Smooth muscle cell of the coronary artery (primary cell): ENCODE data around the gene STRA6. TPM values are rescaled to one million over a fixed set of nuclear protein-coding genes. Genes with fewer than 3 reads are reported as not detected.

Experiments used
- total RNA-seq: library from RNA; depleted of rRNA; stranded (reverse); fragments of >200 nt; gene quantifications from 2 replicates; pipeline ENCODE4 v1.2.3, GENCODE V29; 2014; ENCODE audit warnings: low replicate concordance

Gene STRA6
- 26.2 TPM in 1 of 2 replicates, not detected in the other for total RNA-seq

GRCh38 chr15:74202452-74203401, at the start of gene STRA6:
Gene STRA6, minus strand, starts transcription at chr15:74202787. Its CDS starts 520 bp downstream, at chr15:74202267.

GRCh38 chr15:74235962-74236361, 33.4 kb upstream of the STRA6 start, which contains the start of gene CCDC33:
Gene CCDC33, plus strand, starts transcription at chr15:74236326. Its CDS starts 394 bp downstream, at chr15:74236720.

GRCh38 chr15:74173380-74174218, 29.0 kb downstream of the STRA6 start, which contains the start of gene ISLR:
Gene ISLR, plus strand, starts transcription at chr15:74173710. Its CDS starts 1,149 bp downstream, at chr15:74174859.

GRCh38 chr15:74130155-74130848, 72.3 kb downstream of the STRA6 start, which contains the start of gene ISLR2:
Gene ISLR2, plus strand, starts transcription at chr15:74130586. Its CDS starts 2,169 bp downstream, at chr15:74132755.

Other genes starting within 250 kb of the STRA6 start
- gene STOML1, start 210.5 kb downstream of the STRA6 start, total RNA-seq, result 7.8 and 18.5 TPM in 2 replicates
- 10.9 and 20.4 TPM in 2 replicates for gene PML, start 208.1 kb downstream of the STRA6 start, total RNA-seq
- gene GOLGA6A, start 120.2 kb downstream of the STRA6 start, total RNA-seq, result not detected in 2 replicates
- gene ISLR2, start 72.2 kb downstream of the STRA6 start, total RNA-seq, result 0.08 TPM in 1 of 2 replicates, not detected in the other
- gene ISLR, start 29.1 kb downstream of the STRA6 start, total RNA-seq, result 44.8 and 87.3 TPM in 2 replicates
- 0.60 TPM in 1 of 2 replicates, not detected in the other for gene CCDC33, start 33.5 kb upstream of the STRA6 start, total RNA-seq
- gene CYP11A1, start 164.9 kb upstream of the STRA6 start, total RNA-seq, result 0.15 TPM in 1 of 2 replicates, not detected in the other
- gene SEMA7A, start 231.2 kb upstream of the STRA6 start, total RNA-seq, result 2.6 and 4.7 TPM in 2 replicates